SJSA1 (cell line): Measurements from ENCODE around the gene UQCR11. TPM values are rescaled to one million over a fixed set of nuclear protein-coding genes. Genes with fewer than 3 reads are reported as not detected.

ENCODE experiments used
- DNase-seq, 2 experiments: peaks; one replicate each; pipeline ENCODE4 v3.0.0-alpha.2; 2015 to 2020; ENCODE audit warnings: low spot score in 2 of 2, low read depth in 1 of 2
- H3K27ac ChIP-seq: fragments of 250-450 bp; sonication (Bioruptor Pico); 2 replicates; pipeline ENCODE4 v1.5.1; 2020; ENCODE audit warnings: mild to moderate bottlenecking, moderate library complexity
- H3K27me3 ChIP-seq: fragments of 250-450 bp; sonication (Bioruptor Pico); replicated peaks from 2 replicates; pipeline ENCODE4 v1.5.1; 2020; ENCODE audit warnings: mild to moderate bottlenecking, moderate library complexity
- H3K36me3 ChIP-seq: fragments of 250-450 bp; sonication (Bioruptor Pico); 2 replicates; pipeline ENCODE4 v1.5.1; 2020; ENCODE audit warnings: mild to moderate bottlenecking
- H3K4me1 ChIP-seq: fragments of 250-450 bp; sonication (Bioruptor Pico); replicated peaks from 2 replicates; pipeline ENCODE4 v1.6.1; 2021; ENCODE audit warnings: mild to moderate bottlenecking
- H3K4me3 ChIP-seq: fragments of 250-450 bp; sonication (Bioruptor Pico); 2 replicates; pipeline ENCODE4 v1.5.1; 2020; ENCODE audit warnings: mild to moderate bottlenecking
- H3K9me3 ChIP-seq: fragments of 250-450 bp; sonication (Bioruptor Pico); replicated peaks from 2 replicates; pipeline ENCODE4 v1.5.1; 2020; ENCODE audit warnings: mild to moderate bottlenecking
- total RNA-seq: library from RNA; depleted of rRNA; stranded (reverse); fragments of >200 nt; shearing (Covaris generic); gene quantifications from 2 replicates; pipeline ENCODE4 v1.2.3, GENCODE V29; 2014

The UQCR11 gene
- total RNA-seq, 1 experiment from 2014 or later = 60.1 TPM

- H3K27ac ChIP-seq = no peak overlapping the region
- peaks cover 90% of the 10 kb centered on the region for H3K36me3 ChIP-seq
- H3K9me3 ChIP-seq = no peaks in the 10 kb centered on the region
- no peak for DNase-seq
- H3K27me3 ChIP-seq = no peaks in the 10 kb centered on the region
- H3K4me3 ChIP-seq = no peak overlapping the region
- H3K4me1 ChIP-seq = no peaks in the 10 kb centered on the region
These were observed 24.3 kb downstream of the UQCR11 start for GRCh38 chr19:1580957-1581356.

GRCh38 chr19:1580382-1580781 lies 24.9 kb downstream of the UQCR11 start:
- no peaks in the 10 kb centered on the region for H3K27me3 ChIP-seq
- H3K9me3 ChIP-seq = no peaks in the 10 kb centered on the region
- H3K36me3 ChIP-seq = peaks cover 84% of the 10 kb centered on the region
- H3K4me1 ChIP-seq = no peaks in the 10 kb centered on the region
- H3K4me3 ChIP-seq = no peak overlapping the region
- no peak overlapping the region for H3K27ac ChIP-seq
- no peak for DNase-seq

- Histone ChIP-seq H3K36me3 (peaks cover 75% of the 10 kb centered on the region), H3K4me3 (no peak overlapping the region)
These were observed 26.0 kb downstream of the UQCR11 start for GRCh38 chr19:1579222-1579621.

GRCh38 chr19:1577929-1578618 lies 27.2 kb downstream of the UQCR11 start:
- Histone ChIP-seq H3K4me3 (no peak overlapping the region), H3K27me3 (no peaks in the 10 kb centered on the region), H3K9me3 (no peaks in the 10 kb centered on the region), H3K36me3 (peaks cover 66% of the 10 kb centered on the region), H3K27ac (no peak overlapping the region), H3K4me1 (no peaks in the 10 kb centered on the region)
- DNase-seq = peak in 1 of 2 experiments; percentile 43

More at GRCh38 chr19:1579222-1579621, 26.0 kb downstream of the UQCR11 start:
- Histone ChIP-seq H3K9me3 (no peaks in the 10 kb centered on the region), H3K4me1 (no peaks in the 10 kb centered on the region), H3K27me3 (no peaks in the 10 kb centered on the region), H3K27ac (no peak overlapping the region)
- peak in 1 of 2 experiments; percentile 44 for DNase-seq

- H3K9me3 ChIP-seq = no peaks in the 10 kb centered on the region
- no peak overlapping the region for H3K27ac ChIP-seq
- H3K4me1 ChIP-seq = no peaks in the 10 kb centered on the region
- H3K36me3 ChIP-seq = peaks cover 60% of the 10 kb centered on the region
- peak in 1 of 2 experiments; percentile 50 for DNase-seq
- H3K4me3 ChIP-seq = no peak overlapping the region
- H3K27me3 ChIP-seq = no peaks in the 10 kb centered on the region
These were observed 28.0 kb downstream of the UQCR11 start for GRCh38 chr19:1577090-1577928.

- Histone ChIP-seq H3K4me3 (no peak overlapping the region), H3K9me3 (no peaks in the 10 kb centered on the region), H3K27me3 (no peaks in the 10 kb centered on the region), H3K4me1 (no peaks in the 10 kb centered on the region), H3K27ac (no peak overlapping the region), H3K36me3 (peaks cover 52% of the 10 kb centered on the region)
- DNase-seq = no peak
These were observed 28.8 kb downstream of the UQCR11 start for GRCh38 chr19:1576242-1577089.

- H3K36me3 ChIP-seq = peaks cover 43% of the 10 kb centered on the region
- H3K4me1 ChIP-seq = no peaks in the 10 kb centered on the region
- DNase-seq = no peak
- no peak overlapping the region for H3K4me3 ChIP-seq
- H3K27me3 ChIP-seq = no peaks in the 10 kb centered on the region
- H3K27ac ChIP-seq = no peak overlapping the region
- H3K9me3 ChIP-seq = no peaks in the 10 kb centered on the region
These were observed 29.7 kb downstream of the UQCR11 start for GRCh38 chr19:1575323-1576241.

GRCh38 chr19:1574354-1575136 lies 30.7 kb downstream of the UQCR11 start:
- Histone ChIP-seq H3K4me3 (no peak overlapping the region), H3K9me3 (no peaks in the 10 kb centered on the region), H3K27ac (no peak overlapping the region), H3K27me3 (no peaks in the 10 kb centered on the region), H3K4me1 (no peaks in the 10 kb centered on the region), H3K36me3 (peaks cover 32% of the 10 kb centered on the region)
- DNase-seq = no peak

- Histone ChIP-seq H3K9me3 (peaks cover 5% of the 10 kb centered on the region), H3K27me3 (no peaks in the 10 kb centered on the region; the same call in 1 of the 2 replicates), H3K36me3 (peaks cover 18% of the 10 kb centered on the region)
These were observed 32.5 kb downstream of the UQCR11 start for GRCh38 chr19:1572795-1573194.

GRCh38 chr19:1571358-1571757 lies 33.9 kb downstream of the UQCR11 start:
- H3K36me3 ChIP-seq = peaks cover 12% of the 10 kb centered on the region
- DNase-seq = no peak
- no peaks in the 10 kb centered on the region; the same call in 1 of the 2 replicates for H3K27me3 ChIP-seq
- peaks cover 7% of the 10 kb centered on the region for H3K4me1 ChIP-seq
- H3K9me3 ChIP-seq = peaks cover 5% of the 10 kb centered on the region
- no peak overlapping the region for H3K4me3 ChIP-seq
- no peak overlapping the region for H3K27ac ChIP-seq

More at GRCh38 chr19:1572795-1573194, 32.5 kb downstream of the UQCR11 start:
- Histone ChIP-seq H3K27ac (no peak overlapping the region), H3K4me3 (no peak overlapping the region), H3K4me1 (peaks cover 4% of the 10 kb centered on the region)
- no peak for DNase-seq

- H3K27me3 ChIP-seq = no peaks in the 10 kb centered on the region; the same call in 1 of the 2 replicates
- peaks cover 5% of the 10 kb centered on the region for H3K9me3 ChIP-seq
- H3K4me1 ChIP-seq = peaks cover 13% of the 10 kb centered on the region
- H3K4me3 ChIP-seq = no peak overlapping the region
- no peak overlapping the region for H3K27ac ChIP-seq
- H3K36me3 ChIP-seq = peaks cover 12% of the 10 kb centered on the region
- no peak for DNase-seq
These were observed 34.4 kb downstream of the UQCR11 start for GRCh38 chr19:1570836-1571235.

GRCh38 chr19:1569997-1570396 lies 35.3 kb downstream of the UQCR11 start:
- H3K4me1 ChIP-seq = peaks cover 16% of the 10 kb centered on the region
- H3K4me3 ChIP-seq = no peak overlapping the region
- peaks cover 20% of the 10 kb centered on the region for H3K36me3 ChIP-seq
- no peak overlapping the region for H3K27ac ChIP-seq
- DNase-seq = no peak
- H3K9me3 ChIP-seq = peaks cover 5% of the 10 kb centered on the region
- H3K27me3 ChIP-seq = no peaks in the 10 kb centered on the region; the same call in 1 of the 2 replicates
